Glutamatergic neuron (in vitro differentiated cells): ENCODE measurements around the gene RANGRF. TPM values are rescaled to one million over a fixed set of nuclear protein-coding genes. Genes with fewer than 3 reads are reported as not detected.

Experiments used
- DNase-seq: peaks from one replicate; pipeline ENCODE4 v3.0.0; 2022
- H3K27ac Mint-ChIP-seq: one replicate; pipeline ENCODE4 v1.8.0; 2020; ENCODE audit warnings: mild to moderate bottlenecking, mixed read lengths, inconsistent platforms; ENCODE audit not compliant: unreplicated experiment
- H3K27me3 Mint-ChIP-seq: one replicate; pipeline ENCODE4 v1.8.0; 2020; ENCODE audit warnings: mild to moderate bottlenecking, moderate library complexity, mixed read lengths, inconsistent platforms; ENCODE audit not compliant: unreplicated experiment
- H3K36me3 Mint-ChIP-seq: one replicate; pipeline ENCODE4 v1.8.0; 2020; ENCODE audit warnings: mild to moderate bottlenecking, mixed read lengths, inconsistent platforms; ENCODE audit not compliant: unreplicated experiment
- H3K4me1 Mint-ChIP-seq: one replicate; pipeline ENCODE4 v1.8.0; 2020; ENCODE audit warnings: mild to moderate bottlenecking, low read depth, mixed read lengths, inconsistent platforms; ENCODE audit not compliant: unreplicated experiment
- H3K4me3 Mint-ChIP-seq: one replicate; pipeline ENCODE4 v1.8.0; 2020; ENCODE audit warnings: mild to moderate bottlenecking, mixed read lengths, inconsistent platforms; ENCODE audit not compliant: unreplicated experiment
- H3K9me3 Mint-ChIP-seq: one replicate; pipeline ENCODE4 v1.8.0; 2020; ENCODE audit warnings: mild to moderate bottlenecking, moderate library complexity, mixed read lengths, inconsistent platforms; ENCODE audit not compliant: unreplicated experiment
- CTCF ChIP-seq: fragments of 200-600 bp; sonication (generic); IDR thresholded peaks from one replicate; pipeline ENCODE4 v1.5.0; 2021; ENCODE audit not compliant: partially characterized antibody, unreplicated experiment
- total RNA-seq: library from RNA; stranded (reverse); fragmentation: NEBNext Ultra II Directional; extraction: Animal tissue kit (Norgen Biotek cat#: 25700); gene quantifications from one replicate; pipeline ENCODE4 v1.2.1, GENCODE V29; 2021; ENCODE audit not compliant: unreplicated experiment

Gene RANGRF
- total RNA-seq, 1 donor from 2014 or later: 29.5 TPM

DNA sequence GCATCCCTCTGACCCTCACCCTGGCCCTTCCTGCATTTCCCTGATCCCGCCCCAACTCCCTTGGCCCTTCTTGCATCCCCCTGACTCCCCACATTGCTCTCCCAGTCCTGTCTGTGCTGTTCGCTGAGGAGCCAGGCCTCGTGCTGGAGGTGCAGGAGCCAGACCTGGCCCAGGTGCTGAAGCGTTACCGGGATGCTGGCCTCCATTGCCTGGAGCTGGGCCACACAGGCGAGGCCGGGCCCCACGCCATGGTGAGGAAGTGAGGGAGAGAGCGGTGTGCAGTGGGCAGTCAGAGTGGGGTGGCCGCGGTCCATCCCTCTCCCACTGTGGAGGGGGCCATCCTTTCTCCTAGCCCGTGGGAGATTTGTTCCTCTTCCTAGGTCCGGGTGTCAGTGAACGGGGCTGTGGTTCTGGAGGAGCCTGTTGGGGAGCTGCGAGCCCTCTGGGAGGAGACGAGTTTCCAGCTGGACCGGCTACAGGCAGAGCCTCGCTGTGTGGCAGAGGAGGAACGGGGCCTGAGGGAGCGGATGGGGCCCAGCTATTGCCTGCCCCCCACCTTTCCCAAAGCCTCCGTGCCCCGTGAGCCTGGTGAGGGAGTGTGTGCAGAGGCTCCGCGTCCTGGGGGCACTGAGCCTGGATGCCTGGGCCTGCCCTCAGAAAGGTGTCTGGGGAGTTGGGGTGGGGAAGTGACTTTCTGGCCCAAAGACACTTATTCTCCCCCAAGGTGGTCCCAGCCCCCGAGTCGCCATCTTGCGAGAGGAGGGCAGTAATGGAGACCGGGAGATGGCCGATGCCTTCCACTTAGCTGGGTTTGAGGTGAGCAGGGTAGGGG lies 21.6 kb upstream of the RANGRF start:
- Mint-ChIP-seq H3K27me3 (peaks cover 4% of the 10 kb centered on the region), H3K36me3 (no peaks in the 10 kb centered on the region), H3K4me1 (peaks cover 17% of the 10 kb centered on the region), H3K9me3 (peaks cover 2% of the 10 kb centered on the region), H3K4me3 (no peak overlapping the region), H3K27ac (peak overlapping the region; percentile 38)
- no peak for TF ChIP-seq CTCF
- no peak for DNase-seq

DNA sequence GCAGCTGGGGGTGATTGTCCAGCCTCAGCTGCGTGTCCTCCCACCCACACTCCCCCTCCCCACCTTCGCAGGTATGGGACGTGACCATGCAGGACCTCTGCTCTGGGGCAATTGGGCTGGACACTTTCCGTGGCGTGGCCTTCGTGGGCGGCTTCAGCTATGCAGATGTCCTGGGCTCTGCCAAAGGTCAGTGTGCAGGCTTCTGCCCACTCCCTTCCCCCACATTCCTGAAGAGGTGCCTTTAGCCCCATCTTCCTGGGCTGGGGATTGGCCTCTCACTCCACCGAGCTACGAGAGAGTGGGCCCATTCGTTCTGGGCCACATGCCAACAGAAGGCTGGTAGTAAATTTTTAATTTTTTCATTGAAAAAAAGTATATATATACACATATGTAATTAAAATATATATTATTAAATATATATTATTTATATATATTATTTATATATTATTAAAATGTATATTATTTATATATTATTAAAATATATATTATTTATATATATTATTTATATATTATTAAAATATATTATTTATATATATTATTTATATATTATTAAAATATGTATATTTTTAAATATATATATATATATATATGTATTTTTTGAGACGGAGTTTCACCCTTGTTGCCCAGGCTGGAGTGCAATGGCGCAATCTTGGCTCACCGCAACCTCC lies 20.9 kb upstream of the RANGRF start:
- DNase-seq: no peak
- Mint-ChIP-seq H3K36me3 (no peaks in the 10 kb centered on the region), H3K4me1 (peaks cover 17% of the 10 kb centered on the region), H3K27me3 (peaks cover 2% of the 10 kb centered on the region), H3K4me3 (no peak overlapping the region), H3K9me3 (peaks cover 2% of the 10 kb centered on the region), H3K27ac (no peak overlapping the region)
- no peak for TF ChIP-seq CTCF

DNA sequence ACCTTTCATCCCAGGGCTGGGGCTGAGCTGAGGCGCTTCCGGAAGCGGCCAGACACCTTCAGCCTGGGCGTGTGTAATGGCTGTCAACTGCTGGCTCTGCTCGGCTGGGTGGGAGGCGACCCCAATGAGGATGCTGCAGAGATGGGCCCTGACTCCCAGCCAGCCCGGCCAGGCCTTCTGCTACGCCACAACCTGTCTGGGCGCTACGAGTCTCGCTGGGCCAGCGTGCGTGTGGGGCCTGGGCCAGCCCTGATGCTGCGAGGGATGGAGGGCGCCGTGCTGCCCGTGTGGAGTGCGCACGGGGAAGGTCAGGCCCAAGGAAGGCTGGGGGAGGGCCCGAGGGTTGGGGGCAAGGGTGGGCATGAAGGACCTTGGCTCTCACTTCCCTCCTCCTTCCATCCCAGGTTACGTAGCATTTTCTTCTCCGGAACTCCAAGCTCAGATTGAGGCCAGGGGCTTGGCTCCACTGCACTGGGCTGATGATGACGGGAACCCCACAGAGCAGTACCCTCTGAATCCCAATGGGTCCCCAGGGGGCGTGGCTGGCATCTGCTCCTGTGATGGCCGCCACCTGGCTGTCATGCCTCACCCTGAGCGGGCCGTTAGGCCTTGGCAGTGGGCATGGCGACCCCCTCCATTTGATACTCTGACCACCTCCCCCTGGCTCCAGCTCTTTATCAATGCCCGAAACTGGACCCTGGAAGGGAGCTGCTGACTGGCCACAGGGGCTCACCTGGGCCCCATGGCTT lies 19.7 kb upstream of the RANGRF start:
- no peak overlapping the region for H3K4me3 Mint-ChIP-seq
- H3K27me3 Mint-ChIP-seq: peaks cover 2% of the 10 kb centered on the region
- no peak overlapping the region for H3K27ac Mint-ChIP-seq
- TF ChIP-seq CTCF: no peak
- H3K9me3 Mint-ChIP-seq: peaks cover under 1% of the 10 kb centered on the region
- no peaks in the 10 kb centered on the region for H3K36me3 Mint-ChIP-seq
- H3K4me1 Mint-ChIP-seq: peaks cover 17% of the 10 kb centered on the region
- DNase-seq: no peak

- TF ChIP-seq CTCF: no peak
- Mint-ChIP-seq H3K36me3 (no peaks in the 10 kb centered on the region), H3K9me3 (peaks cover 13% of the 10 kb centered on the region), H3K27me3 (peaks cover 12% of the 10 kb centered on the region), H3K4me3 (no peak overlapping the region), H3K27ac (no peak overlapping the region), H3K4me1 (peaks cover 29% of the 10 kb centered on the region)
- no peak for DNase-seq
These were observed 16.0 kb upstream of the RANGRF start for GRCh38 chr17:8272421-8272820.
